Measurements from ENCODE around the gene MB21D2. TPM values are rescaled to one million over a fixed set of nuclear protein-coding genes. Genes with fewer than 3 reads are reported as not detected.

MB21D2 gene
- polyA plus RNA-seq, 1 donor (not counting 4 experiments of a cell fraction or from before 2014, with no cell fraction given) = 9.0 TPM

- no peak for DNase-seq (ENCODE audit: low read depth, low spot score)
These were observed 12.9 kb upstream of the MB21D2 start for GRCh38 chr3:192930577-192930976.

GRCh38 chr3:192929755-192930547, 12.3 kb upstream of the MB21D2 start:
- dilution Hi-C loops (cut with MboI; ENCODE audit: extremely low pct_ligation_motif_present, low sequenced_read_pairs) = no loop called here

More at GRCh38 chr3:192930577-192930976, 12.9 kb upstream of the MB21D2 start:
- no peaks in the 10 kb centered on the region for H4K20me1 ChIP-seq (ENCODE audit: control insufficient read depth, extremely low read depth, insufficient read depth, low read length)
- peaks cover 28% of the 10 kb centered on the region for H3K4me1 ChIP-seq (ENCODE audit: control insufficient read depth, extremely low read depth, insufficient read depth, low read length)
- H3K9me1 ChIP-seq (ENCODE audit: control insufficient read depth, extremely low read depth, insufficient read depth, low read length) = no peaks in the 10 kb centered on the region
- no peaks in the 10 kb centered on the region for H3K36me3 ChIP-seq (ENCODE audit: control insufficient read depth in 2 of 2, extremely low read depth in 1 of 2, insufficient read depth in 2 of 2, low read length in 2 of 2)
- no peak overlapping the region for H3K27ac ChIP-seq (ENCODE audit: control insufficient read depth, insufficient read depth, low read length)
- H2AFZ ChIP-seq (ENCODE audit: control insufficient read depth, low read length) = no peak overlapping the region
- no peak for TF ChIP-seq CTCF (optimal IDR thresholded peaks at IDR 0.05 in 1 of 3, IDR thresholded peaks at IDR 0.05 in 1 of 3, conservative IDR thresholded peaks at IDR 0.05 in 1 of 3; ENCODE audit: extremely low read depth in 1 of 3, insufficient read depth in 2 of 3, low read length in 3 of 3)
- TF ChIP-seq EZH2 (IDR thresholded peaks at IDR 0.05; ENCODE audit: low read length) = no peak
- FAIRE-seq = peak; percentile 70
- no peak overlapping the region for H3K9ac ChIP-seq (ENCODE audit: control insufficient read depth, extremely low read depth, insufficient read depth, low read length)
- no peaks in the 10 kb centered on the region for H3K79me2 ChIP-seq (ENCODE audit: control insufficient read depth, insufficient read depth, low read length)
- no peak overlapping the region for H3K4me3 ChIP-seq (ENCODE audit: control insufficient read depth in 2 of 3, extremely low read depth in 1 of 3, insufficient read depth in 2 of 3, low read depth in 1 of 3, low read length in 3 of 3)
- no peak overlapping the region for H3K4me2 ChIP-seq (ENCODE audit: control insufficient read depth, extremely low read depth, insufficient read depth, low read depth, low read length)
- H3K9me3 ChIP-seq (ENCODE audit: control insufficient read depth, low read depth, low read length) = no peaks in the 10 kb centered on the region
- dilution Hi-C loops (cut with MboI; ENCODE audit: extremely low pct_ligation_motif_present, low sequenced_read_pairs) = no loop called here
- H3K27me3 ChIP-seq (ENCODE audit: control insufficient read depth, extremely low read depth, insufficient read depth, low read length) = no peaks in the 10 kb centered on the region

More at GRCh38 chr3:192929755-192930547, 12.3 kb upstream of the MB21D2 start:
- no peak for TF ChIP-seq EZH2 (IDR thresholded peaks at IDR 0.05; ENCODE audit: low read length)
- no peak for TF ChIP-seq CTCF (optimal IDR thresholded peaks at IDR 0.05 in 1 of 3, IDR thresholded peaks at IDR 0.05 in 1 of 3, conservative IDR thresholded peaks at IDR 0.05 in 1 of 3; ENCODE audit: extremely low read depth in 1 of 3, insufficient read depth in 2 of 3, low read length in 3 of 3)
- DNase-seq (ENCODE audit: low read depth, low spot score) = no peak
- Histone ChIP-seq H3K27me3 (ENCODE audit: control insufficient read depth, extremely low read depth, insufficient read depth, low read length) (no peaks in the 10 kb centered on the region), H3K36me3 (ENCODE audit: control insufficient read depth in 2 of 2, extremely low read depth in 1 of 2, insufficient read depth in 2 of 2, low read length in 2 of 2) (no peaks in the 10 kb centered on the region), H3K4me2 (ENCODE audit: control insufficient read depth, extremely low read depth, insufficient read depth, low read depth, low read length) (no peak overlapping the region), H4K20me1 (ENCODE audit: control insufficient read depth, extremely low read depth, insufficient read depth, low read length) (no peaks in the 10 kb centered on the region), H3K4me1 (ENCODE audit: control insufficient read depth, extremely low read depth, insufficient read depth, low read length) (peaks cover 28% of the 10 kb centered on the region), H3K9me3 (ENCODE audit: control insufficient read depth, low read depth, low read length) (no peaks in the 10 kb centered on the region), H3K27ac (ENCODE audit: control insufficient read depth, insufficient read depth, low read length) (peak overlapping the region; percentile 33), H3K4me3 (ENCODE audit: control insufficient read depth in 2 of 3, extremely low read depth in 1 of 3, insufficient read depth in 2 of 3, low read depth in 1 of 3, low read length in 3 of 3) (no peak overlapping the region), H3K9ac (ENCODE audit: control insufficient read depth, extremely low read depth, insufficient read depth, low read length) (no peak overlapping the region), H2AFZ (ENCODE audit: control insufficient read depth, low read length) (no peak overlapping the region), H3K79me2 (ENCODE audit: control insufficient read depth, insufficient read depth, low read length) (no peaks in the 10 kb centered on the region), H3K9me1 (ENCODE audit: control insufficient read depth, extremely low read depth, insufficient read depth, low read length) (no peaks in the 10 kb centered on the region)
- FAIRE-seq = peak; percentile 17
